OCI-LY1 (cell line): ENCODE data around the gene UPK3BL1.
"Not testable (repeated sequence)": the region's sequence is repeated elsewhere in the genome, so short reads cannot be mapped to it uniquely, and the experiment has no call there.

ENCODE experiments used
- CTCF ChIP-seq: fragments of 200-600 bp; sonication (generic), shearing (Covaris generic); IDR thresholded peaks from 2 replicates; pipeline ENCODE4 v1.5.1; 2017; ENCODE audit warnings: mild to moderate bottlenecking, antibody characterized with exemption, low read length, moderate library complexity, mixed read lengths
- EZH2 ChIP-seq: fragments of 200-600 bp; sonication (generic), shearing (Covaris generic); IDR thresholded peaks from 2 replicates; pipeline ENCODE4 v1.8.0; 2017; ENCODE audit warnings: borderline replicate concordance, mixed run types, mild to moderate bottlenecking, antibody characterized with exemption, low read length, moderate library complexity, mixed read lengths

DNA sequence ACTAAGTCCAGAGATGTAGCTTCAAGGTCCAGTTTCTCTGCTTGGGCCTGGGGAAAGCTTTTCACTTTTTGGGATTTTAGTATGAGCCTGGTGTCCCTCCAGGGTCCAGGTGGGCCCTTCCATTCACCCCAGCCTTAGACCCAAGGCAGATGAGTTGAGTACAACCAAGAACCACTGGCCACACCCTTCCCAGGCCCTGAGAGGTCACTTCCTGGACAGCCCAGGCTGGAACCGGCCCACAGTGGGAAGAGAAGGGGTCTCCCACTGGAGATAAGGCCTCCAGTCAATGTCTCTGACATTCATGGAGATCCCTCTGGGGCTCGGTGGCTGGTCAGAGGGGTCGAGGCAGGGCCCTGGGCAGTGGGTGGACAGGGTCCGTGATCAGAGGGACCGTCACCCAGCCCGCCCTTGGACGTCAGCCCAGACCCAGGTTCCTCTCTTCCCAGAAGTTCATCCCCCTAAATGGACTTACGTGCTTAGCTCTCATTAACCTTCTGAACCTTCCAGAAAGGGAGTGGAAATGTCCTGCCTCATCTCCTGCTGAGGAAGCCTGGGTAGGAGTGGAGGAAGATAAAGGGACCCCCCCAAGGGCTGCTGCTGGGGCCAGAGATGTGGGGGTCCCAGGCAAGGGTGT lies 15.2 kb downstream of the UPK3BL1 start:
- not testable (repeated sequence) for TF ChIP-seq CTCF, EZH2
